GM10266 (cell line): Measurements from ENCODE around the gene IFIT1.

Experiments
- DNase-seq: peaks from one replicate; pipeline ENCODE4 v3.0.0; 2012; ENCODE audit errors: extremely low spot score
- CTCF ChIP-seq: IDR thresholded peaks from 2 replicates; pipeline ENCODE4 v1.5.1; 2012; ENCODE audit warnings: mild to moderate bottlenecking, low read depth; ENCODE audit not compliant: control insufficient read depth, insufficient read depth; ENCODE audit errors: missing control alignments

Gene IFIT1, protein sequence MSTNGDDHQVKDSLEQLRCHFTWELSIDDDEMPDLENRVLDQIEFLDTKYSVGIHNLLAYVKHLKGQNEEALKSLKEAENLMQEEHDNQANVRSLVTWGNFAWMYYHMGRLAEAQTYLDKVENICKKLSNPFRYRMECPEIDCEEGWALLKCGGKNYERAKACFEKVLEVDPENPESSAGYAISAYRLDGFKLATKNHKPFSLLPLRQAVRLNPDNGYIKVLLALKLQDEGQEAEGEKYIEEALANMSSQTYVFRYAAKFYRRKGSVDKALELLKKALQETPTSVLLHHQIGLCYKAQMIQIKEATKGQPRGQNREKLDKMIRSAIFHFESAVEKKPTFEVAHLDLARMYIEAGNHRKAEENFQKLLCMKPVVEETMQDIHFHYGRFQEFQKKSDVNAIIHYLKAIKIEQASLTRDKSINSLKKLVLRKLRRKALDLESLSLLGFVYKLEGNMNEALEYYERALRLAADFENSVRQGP

GRCh38 chr10:89391907-89392756, at the start of gene IFIT1:
Gene IFIT1, plus strand, starts transcription at chr10:89392623. Its CDS starts 90 bp downstream, at chr10:89392713.
- TF ChIP-seq CTCF, result no peak
- DNase-seq, result peak; percentile 28

GRCh38 chr10:89343089-89343767, 49.2 kb upstream of the IFIT1 start:
- no peak for DNase-seq
- TF ChIP-seq CTCF, result no peak

DNA sequence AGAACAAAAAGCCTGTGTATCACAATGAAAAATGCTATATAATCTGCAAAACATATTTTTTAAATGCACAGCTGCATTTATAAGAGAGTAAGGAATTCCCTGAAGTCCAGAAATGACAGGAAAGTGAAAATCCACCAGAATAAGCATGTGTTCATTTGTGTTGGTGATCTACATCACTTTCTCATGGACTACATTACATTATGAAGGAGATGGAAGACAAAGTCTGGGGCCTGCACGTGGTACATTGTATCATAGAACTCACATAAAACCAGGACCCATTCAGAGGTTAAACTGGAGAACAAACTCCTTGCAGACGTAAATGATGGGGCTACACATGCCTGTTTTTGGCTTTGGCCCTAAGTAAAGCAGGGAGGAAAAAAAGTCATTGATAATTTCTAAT, 48.3 kb upstream of the IFIT1 start:
- no peak for DNase-seq
- TF ChIP-seq CTCF, result no peak

- DNase-seq, result no peak
- TF ChIP-seq CTCF, result no peak
Observed at GRCh38 chr10:89345367-89346000, 46.9 kb upstream of the IFIT1 start.

DNA sequence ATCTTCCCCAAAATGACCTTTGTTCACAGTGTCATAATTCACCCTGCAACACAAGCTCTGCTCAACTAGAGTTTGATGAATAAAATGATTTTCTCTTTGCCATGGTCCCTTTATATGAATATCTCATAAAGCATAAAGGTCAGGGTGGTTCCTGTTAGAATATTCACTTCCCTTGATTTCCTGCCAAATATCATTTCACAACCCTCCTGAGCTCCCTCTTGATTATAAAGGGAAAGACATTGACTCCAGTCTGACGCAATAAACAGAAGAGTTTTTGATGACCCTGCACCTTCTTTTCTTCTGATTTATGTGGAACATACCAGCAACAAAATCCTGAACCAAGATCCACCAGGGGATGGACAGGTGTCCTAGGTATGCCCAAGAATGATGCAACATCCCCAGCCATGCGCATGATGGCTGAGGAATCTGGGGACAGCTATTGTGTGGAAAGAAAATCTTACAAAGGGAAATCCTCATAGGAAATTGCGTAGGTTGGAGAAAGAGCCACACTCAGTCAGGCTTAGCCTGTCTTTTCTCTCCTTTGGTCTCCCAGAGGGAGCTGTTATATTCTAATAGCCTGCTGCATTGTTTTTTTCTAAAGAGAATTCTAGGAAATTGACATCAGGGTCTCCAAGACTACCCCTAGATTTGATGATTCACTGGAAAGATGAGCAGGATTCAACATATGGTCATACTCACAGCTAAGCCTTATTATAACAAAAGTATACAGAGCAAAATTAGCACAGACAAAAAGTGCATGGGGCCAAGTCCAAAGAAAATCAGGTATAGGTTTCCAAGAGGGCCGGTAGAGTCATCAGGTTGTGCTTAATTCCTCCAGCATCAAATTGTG, 45.8 kb upstream of the IFIT1 start:
- TF ChIP-seq CTCF, result no peak
- DNase-seq, result no peak
